ENCODE results near the gene CDC73.

GRCh38 chr1:193201021-193201420 is 79.2 kb downstream of the CDC73 start:
- TF ChIP-seq POLR2AphosphoS5 (IDR thresholded peaks at IDR 0.05; ENCODE audit: low read depth, low read length) (no peak), POLR2A (IDR thresholded peaks at IDR 0.05; ENCODE audit: low read depth, low read length) (no peak), SPI1 (IDR thresholded peaks at IDR 0.05; ENCODE audit: low read depth, low read length) (no peak), PAX5 (IDR thresholded peaks at IDR 0.05; ENCODE audit: insufficient read depth, low read length, severe bottlenecking) (no peak), TAF1 (IDR thresholded peaks at IDR 0.05; ENCODE audit: low read depth, low read length) (no peak), POU2F2 (IDR thresholded peaks at IDR 0.05; ENCODE audit: low read depth, low read length) (no peak)
